ENCODE data around the gene PBXIP1.

Gene PBXIP1

DNA sequence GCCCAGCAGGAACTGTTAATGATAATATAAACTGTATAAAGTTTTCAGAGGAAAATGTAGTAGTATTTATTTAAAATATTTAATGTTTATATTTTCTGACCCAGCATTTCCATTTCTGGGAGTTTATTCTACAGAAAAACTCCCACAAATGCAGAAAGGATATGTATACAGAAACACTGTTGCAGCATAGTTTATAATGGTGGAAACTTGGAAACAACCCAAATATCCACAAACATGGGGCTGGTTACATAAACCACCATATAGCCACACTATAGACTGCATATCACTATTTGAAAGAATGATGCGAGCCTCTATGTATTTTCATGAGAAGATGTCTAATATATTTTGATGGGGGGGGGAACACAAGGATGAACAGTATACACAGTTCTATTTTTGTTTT lies 54.3 kb downstream of the PBXIP1 start:
- in situ Hi-C loops (cut with MboI; ENCODE audit: low sequenced_read_pairs): no loop called here

DNA sequence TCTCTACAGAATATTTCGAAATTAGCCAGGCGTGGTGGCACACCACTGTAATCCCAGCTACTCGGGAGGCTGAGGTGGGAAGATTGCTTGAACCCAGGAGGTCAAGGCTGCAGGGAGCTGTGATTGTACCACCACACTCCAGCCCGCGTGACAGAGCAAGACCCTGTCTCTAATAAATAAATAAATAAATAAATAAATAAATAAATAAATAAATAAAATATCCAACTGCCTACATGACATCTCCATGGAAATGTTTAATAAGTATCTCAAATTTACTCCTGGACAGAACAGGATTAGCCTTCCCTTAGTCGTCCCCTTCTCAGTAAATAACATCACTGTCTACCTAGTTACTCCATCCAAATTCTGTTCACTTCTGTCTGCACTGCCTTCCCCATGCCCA lies 56.9 kb downstream of the PBXIP1 start:
- in situ Hi-C loops (cut with MboI; ENCODE audit: low sequenced_read_pairs): no loop called here

DNA sequence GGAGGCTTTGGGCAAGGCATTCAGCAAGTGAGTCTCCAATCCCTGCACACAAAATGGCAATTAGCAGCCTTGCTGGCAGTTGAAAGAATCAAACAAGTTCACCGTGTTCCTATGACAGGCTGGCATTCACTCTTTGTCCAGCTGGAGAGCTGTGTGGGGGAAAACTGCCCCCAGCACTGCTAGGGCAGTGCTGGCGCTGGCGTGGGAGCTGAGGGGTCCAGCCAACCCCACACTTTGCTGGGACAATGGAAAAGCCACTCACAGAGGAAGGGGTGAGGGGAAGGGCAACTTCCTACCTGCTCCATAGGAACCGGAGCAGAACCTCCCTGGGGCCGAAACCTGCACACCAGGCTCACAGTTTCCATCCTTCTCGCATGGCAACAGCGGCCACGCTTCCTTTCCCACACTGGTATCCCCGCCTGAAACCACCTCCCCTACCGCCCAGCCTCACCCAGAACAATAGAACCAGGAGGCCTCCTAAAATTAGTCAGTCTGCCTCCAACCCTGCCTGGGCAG lies 59.1 kb downstream of the PBXIP1 start:
- in situ Hi-C loops (cut with MboI; ENCODE audit: low sequenced_read_pairs): no loop called here

DNA sequence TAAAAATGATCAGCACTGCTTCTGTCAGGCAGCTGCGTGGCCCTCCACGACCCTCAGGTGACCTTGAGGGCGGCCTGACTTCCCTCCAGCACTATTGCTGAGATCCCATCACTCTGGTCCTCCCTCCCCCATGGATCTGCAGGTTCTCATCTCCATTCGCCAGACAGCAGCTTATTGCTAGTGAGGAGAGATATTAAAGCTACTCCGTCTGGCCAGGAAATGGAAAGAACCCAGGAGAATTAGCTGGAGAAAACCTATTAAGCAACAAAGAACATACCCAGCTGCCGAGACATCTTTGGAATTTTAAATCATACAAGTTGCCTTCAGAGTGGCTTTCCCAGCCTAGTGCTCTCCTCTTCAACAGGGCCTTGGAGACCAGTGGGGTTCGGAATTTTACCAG lies 60.1 kb downstream of the PBXIP1 start:
- in situ Hi-C loops (cut with MboI; ENCODE audit: low sequenced_read_pairs): no loop called here
